NCI-H2171 treated with DMSO at 0.1 percent for 48 hours (cell line): ENCODE results near the gene KLK7.
"Not testable (repeated sequence)": the region's sequence is repeated elsewhere in the genome, so short reads cannot be mapped to it uniquely, and the experiment has no call there.

Experiments
- DNase-seq: peaks from one replicate; lab custom pipeline; 2025; lab: John Stamatoyannopoulos, UW

Gene KLK7

DNA sequence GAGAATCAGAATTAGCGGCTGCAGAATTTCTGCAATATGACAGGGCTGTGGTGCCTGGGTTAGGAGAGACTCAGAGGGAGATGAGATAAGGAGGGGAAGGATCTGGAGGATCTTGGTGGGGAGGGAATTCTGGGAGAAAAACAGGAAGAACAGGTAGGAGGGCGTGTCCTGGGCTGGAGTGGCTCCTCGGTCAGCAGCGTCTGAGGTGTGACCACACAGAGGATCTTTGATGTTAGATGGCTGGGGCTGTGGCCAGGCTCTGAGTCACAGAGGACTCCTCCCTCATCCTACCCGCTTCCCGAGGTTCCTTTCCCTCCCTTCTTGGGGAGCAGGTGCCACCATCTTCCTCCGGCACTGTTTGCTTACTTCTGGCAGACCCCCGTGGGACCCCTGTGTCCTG lies 8.0 kb downstream of the KLK7 start:
- no peak for DNase-seq

GRCh38 chr19:50974702-50975556 lies 8.8 kb downstream of the KLK7 start:
- DNase-seq: no peak

DNA sequence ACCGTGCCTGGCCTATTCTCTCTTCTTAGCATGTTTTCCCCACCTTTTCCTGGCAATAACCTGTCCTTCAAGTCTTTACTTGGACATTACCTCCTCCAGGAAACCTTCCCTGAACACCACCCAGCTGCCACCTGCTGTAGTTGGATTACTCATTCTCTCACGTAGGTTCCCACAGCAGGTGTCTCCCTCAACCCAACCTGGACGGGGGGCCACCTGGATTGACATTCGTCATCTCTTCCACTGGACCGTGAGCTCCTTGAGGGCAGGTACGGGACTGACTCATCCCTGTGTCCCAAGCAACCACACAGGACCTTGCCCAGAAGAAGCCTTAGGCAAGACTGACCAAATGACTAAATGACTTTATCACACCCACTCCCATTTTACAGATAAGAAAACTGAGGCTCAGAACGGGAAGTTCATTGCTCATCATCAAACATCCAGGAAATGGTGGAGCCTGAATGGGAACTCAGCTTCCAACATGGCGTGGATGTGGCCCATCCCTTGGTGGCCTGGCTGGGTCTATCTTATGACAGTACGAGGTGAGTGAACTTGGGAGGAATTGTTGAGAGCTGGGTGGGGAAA lies 10.8 kb downstream of the KLK7 start:
- DNase-seq: no peak

GRCh38 chr19:50969810-50970209 lies 13.9 kb downstream of the KLK7 start:
- not testable (repeated sequence) for DNase-seq

- no peak for DNase-seq
These were observed 14.3 kb downstream of the KLK7 start, which contains the start of gene KLK6 for GRCh38 chr19:50969413-50969760. Gene KLK6, minus strand, starts transcription at chr19:50969591. Its CDS starts 1,487 bp downstream, at chr19:50968104.

GRCh38 chr19:50968716-50969412 lies 14.9 kb downstream of the KLK7 start:
- DNase-seq: no peak

GRCh38 chr19:50967929-50968715 lies 15.6 kb downstream of the KLK7 start:
- DNase-seq: no peak

- no peak for DNase-seq
These were observed 19.5 kb downstream of the KLK7 start for GRCh38 chr19:50964266-50964665.

DNA sequence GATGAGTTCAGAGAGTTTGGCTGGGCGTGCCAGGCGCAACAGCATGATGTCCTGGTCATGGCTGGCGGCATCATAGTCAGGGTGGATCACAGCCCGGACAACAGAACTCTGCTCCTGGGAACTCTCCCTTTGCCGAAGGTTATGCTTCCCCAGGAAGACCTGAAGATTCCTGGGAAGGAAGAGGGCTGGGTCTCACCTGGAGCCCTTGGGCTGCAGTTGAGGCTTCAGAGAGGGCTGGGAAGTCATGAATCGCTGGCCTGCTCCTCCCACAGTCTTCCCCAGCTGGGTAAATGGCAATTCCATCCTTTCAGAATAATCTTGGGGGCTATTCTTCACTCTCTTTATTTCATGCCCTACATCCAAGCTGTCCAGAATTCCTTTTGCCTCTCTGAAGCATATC lies 20.3 kb downstream of the KLK7 start:
- no peak for DNase-seq

DNA sequence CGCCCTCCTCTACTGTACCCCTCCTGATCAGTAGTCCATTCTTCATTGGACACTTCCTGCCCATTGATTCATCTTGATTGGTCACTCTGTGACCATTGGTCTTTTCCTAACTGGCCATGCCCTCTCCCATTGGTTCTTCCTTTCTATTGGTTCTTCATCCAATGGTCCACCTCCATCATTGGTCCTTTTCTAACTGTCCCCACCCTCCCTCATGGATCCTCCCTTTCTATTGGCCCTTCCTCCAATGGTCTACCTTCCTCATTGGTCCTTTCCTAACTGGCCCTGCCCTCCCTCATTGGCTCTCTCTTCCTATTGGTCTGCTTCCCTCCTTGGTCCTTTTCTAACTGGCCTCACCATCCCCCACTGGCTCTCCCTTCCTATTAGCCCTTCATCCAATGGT lies 21.5 kb downstream of the KLK7 start:
- no peak for DNase-seq

DNA sequence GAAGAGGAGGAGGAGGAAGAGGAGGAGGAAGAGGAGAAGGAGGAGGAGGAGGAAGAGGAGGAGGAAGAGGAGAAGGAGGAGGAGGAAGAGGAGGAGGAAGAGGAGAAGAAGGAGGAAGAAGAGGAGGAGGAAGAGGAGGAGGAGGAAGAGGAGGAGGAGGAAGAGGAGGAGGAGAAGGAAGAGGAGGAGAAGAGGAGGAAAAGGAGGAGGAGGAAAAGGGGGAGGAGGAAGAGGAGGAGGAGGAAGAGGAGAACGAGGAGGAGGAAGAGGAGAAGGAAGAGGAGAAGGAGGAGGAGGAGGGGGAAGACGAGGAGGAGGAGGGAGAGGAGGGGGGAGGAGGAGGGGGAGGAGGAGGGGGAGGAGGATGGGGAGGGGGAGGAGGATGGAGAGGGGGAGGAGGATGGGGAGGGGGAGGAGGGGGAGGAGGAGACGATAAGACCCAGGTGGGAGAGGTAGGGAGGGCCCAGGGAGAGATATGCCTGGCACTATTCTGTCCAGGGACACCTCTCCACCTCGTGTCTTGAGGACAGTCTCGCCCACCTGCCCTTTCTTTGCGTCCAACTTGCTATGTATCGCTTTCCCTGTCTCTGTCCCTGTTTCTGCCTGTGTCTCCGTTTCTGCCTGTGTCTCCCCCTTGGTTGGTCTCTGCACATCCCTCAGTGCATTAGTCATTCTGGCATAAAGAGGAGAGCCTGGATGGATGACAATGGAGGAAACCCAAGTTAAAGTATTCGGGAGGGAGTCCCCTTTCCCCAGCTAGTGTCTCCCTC lies 23.8 kb downstream of the KLK7 start:
- DNase-seq: no peak

- no peak for DNase-seq
These were observed 26.1 kb downstream of the KLK7 start for GRCh38 chr19:50957587-50957986.

GRCh38 chr19:50952910-50953309 lies 30.8 kb downstream of the KLK7 start, which contains the start of gene KLK5:
Gene KLK5, minus strand, starts transcription at chr19:50953038. Its CDS starts 381 bp downstream, at chr19:50952657.
- DNase-seq: no peak

DNA sequence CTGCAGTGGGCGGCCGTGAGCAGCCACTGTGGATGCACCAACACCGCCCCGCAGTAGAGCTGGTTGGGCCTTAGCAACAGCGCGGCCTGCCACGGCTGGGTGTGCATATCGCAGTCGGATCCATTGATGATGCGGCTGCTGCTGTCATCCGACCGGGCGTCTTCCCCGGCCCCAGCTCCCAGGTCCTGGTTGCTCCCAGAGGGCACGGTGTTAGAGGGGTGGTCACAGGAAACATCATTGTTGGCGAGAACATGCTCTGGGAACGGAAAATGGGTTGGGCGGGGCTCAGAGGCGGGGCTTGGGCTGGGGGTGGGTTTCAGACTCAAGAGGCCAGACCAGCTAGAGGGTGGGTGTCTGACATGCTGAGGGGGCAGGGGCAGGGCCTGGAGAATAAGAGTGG lies 33.9 kb downstream of the KLK7 start:
- DNase-seq: no peak

GRCh38 chr19:50947123-50947522 lies 36.6 kb downstream of the KLK7 start:
- DNase-seq: no peak

DNA sequence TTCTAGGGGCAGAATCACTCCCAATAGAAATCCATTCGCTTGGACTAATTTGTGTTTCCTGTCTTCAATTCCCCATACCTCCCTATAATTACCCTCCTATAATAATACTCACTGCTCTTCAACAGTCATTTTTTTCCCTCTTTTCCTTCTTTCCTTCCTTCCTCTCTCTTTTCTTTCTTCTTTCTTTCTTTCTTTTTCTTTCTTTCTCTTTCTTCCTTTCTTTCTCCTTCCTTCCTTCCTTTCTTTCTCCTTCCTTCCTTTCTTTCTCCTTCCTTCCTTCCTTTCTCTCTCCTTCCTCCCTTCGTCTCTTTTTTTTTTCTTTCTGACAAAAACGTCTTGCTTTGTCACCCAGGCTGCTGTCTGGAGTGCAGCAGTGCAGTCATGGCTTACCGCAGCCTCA lies 38.9 kb downstream of the KLK7 start:
- no peak for DNase-seq

DNA sequence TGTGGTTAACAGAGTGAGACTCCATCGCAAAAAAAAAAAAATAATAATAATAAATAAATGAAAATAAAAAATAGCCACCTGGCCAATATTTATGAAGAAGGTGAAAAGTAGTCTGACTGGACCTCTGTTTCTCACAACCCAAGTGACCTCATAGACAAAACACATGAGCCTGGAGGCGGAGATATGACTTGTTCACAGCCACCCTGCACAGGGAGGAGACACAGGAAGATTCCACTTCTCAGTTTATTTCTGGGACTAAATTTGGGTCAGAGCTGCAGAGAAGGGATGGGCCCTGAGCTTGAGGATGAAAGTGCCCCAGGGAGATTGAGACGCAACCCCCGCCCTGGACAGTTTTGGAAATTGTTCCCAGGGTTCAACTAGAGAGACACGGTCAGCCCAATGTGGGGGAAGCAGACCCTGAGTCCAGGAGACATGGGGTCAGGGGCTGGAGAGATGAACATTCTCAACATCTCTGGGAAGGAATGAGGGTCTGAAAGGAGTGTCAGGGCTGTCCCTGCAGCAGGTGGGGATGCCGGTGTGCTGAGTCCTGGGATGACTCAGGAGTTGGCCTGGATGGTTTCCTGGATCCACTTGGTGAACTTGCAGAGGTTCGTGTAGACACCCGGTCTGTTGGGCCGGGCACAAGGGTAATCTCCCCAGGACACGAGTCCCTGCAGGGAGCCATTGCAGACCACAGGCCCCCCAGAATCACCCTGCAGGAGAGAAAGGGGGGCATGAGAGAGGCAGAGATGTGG lies 40.5 kb downstream of the KLK7 start:
- no peak for DNase-seq

DNA sequence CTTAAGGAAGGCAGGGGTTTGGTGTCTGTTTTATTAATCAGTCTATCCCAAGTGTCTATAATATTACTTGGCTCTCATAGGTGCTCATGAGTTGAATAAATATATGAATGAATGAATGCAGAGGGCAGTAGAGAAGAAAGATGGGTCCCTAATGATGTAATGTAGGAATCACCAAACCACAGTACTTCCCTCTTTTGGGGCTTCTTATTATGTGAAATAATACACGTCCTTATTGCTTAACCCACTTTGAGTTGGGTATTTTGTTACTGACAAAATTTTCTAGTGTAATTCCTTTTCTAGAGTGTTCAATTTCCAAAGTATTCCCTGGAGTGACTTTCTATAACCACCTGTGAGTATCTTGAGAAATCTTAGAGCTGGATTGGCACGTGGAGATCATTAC lies 44.1 kb downstream of the KLK7 start:
- no peak for DNase-seq

GRCh38 chr19:50933640-50934039 lies 50.1 kb downstream of the KLK7 start:
- DNase-seq: peak; percentile 6

GRCh38 chr19:50932690-50933083 lies 51.0 kb downstream of the KLK7 start:
- no peak for DNase-seq
